ENCODE measurements around the gene RAB27B.
"Not testable (repeated sequence)": the region's sequence is repeated elsewhere in the genome, so short reads cannot be mapped to it uniquely, and the experiment has no call there.

Gene RAB27B

DNA sequence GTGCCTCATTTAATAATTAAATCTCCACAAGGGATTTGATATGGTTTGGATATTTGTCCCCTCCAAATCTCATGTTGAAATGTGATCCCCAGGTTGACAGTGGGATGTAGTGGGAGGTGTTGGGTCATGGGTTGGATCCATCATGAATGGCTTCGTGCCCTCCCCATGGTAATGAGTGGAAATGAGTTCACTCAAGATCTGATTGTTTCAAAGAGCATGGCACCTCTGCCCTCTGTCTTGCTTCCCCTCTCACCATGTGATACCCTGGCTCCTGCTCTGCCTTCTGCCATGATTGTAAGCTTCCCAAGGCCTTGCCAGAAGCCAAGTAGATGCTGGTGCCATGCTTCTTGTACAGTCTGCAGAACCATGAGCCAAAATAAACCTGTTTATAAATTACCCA lies 15.0 kb upstream of the RAB27B start:
- Histone ChIP-seq H3K18ac (ENCODE audit: low read length) (no peak overlapping the region), H2BK15ac (ENCODE audit: low read length) (no peak overlapping the region), H2AK5ac (ENCODE audit: low read depth, low read length) (no peak overlapping the region), H3K4ac (ENCODE audit: low read length) (no peak overlapping the region), H3K14ac (ENCODE audit: low read length) (no peak overlapping the region), H3K23ac (ENCODE audit: low read depth, low read length, poor library complexity) (no peak overlapping the region), H3K27me3 (ENCODE audit: control insufficient read depth in 3 of 3, insufficient read depth in 3 of 3, low read depth in 1 of 3, low read length in 3 of 3) (no peaks in the 10 kb centered on the region), H2AFZ (ENCODE audit: low read length) (no peak overlapping the region), H2BK5ac (ENCODE audit: low read length) (no peak overlapping the region), H3K27ac (replicated peaks; ENCODE audit: low read length) (no peak overlapping the region), H3K4me2 (ENCODE audit: insufficient read depth, low read length, poor library complexity, severe bottlenecking) (no peak overlapping the region), H4K8ac (ENCODE audit: low read depth, low read length) (no peak overlapping the region), H3K4me3 (ENCODE audit: low read length in 2 of 2) (no peak overlapping the region), H3K79me1 (ENCODE audit: low read depth, low read length) (no peaks in the 10 kb centered on the region), H4K91ac (ENCODE audit: low read depth, low read length, poor library complexity) (no peak overlapping the region), H3K9ac (ENCODE audit: low read depth, low read length, poor library complexity) (no peak overlapping the region), H3K9me3 (replicated peaks in 1 of 2; ENCODE audit: control insufficient read depth in 2 of 2, insufficient read depth in 1 of 2, low read depth in 1 of 2, low read length in 2 of 2) (no peaks in the 10 kb centered on the region), H3K4me1 (ENCODE audit: control insufficient read depth in 2 of 2, insufficient read depth in 1 of 2, low read depth in 1 of 2, low read length in 2 of 2) (no peaks in the 10 kb centered on the region), H2BK12ac (ENCODE audit: low read length) (no peak overlapping the region), H3K36me3 (replicated peaks in 1 of 2; ENCODE audit: control insufficient read depth in 2 of 2, insufficient read depth in 2 of 2, low read length in 2 of 2) (no peaks in the 10 kb centered on the region), H2BK120ac (ENCODE audit: low read depth, low read length) (no peak overlapping the region)
- DNase-seq (ENCODE audit: low spot score): no peak
- WGBS, 2 donors (ENCODE audit: extremely low coverage in 2 of 2, insufficient read length in 2 of 2, insufficient replicate concordance in 1 of 2): no CpG with 5 or more reads among the region's 1 CpG

DNA sequence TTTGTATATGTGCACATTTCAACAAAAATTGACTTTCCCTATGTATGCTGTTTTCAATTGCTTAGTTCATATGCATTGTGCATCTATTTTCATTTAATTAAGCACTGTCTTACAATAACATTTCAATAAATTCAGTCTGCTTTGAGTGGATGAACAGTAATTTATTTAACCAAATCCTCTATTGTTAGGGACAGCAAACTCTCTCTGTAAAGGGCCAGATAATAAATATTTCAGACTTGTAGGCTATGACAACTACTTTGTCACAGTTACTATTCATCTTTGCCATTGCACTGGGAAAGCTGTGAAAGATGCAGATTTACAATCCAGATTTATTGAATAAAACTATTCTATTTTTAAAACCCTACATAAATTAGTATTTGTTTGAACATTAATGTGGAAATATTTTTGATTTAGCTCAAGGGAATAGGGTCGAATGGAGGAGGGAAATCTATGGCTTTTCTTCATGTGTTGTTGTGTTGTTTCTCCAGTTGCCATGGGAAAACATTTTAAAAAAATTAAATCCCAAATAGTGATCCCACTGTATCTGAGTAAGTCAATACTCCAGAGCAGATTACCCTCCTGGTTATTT lies 14.2 kb upstream of the RAB27B start:
- Histone ChIP-seq H3K14ac (ENCODE audit: low read length) (no peak overlapping the region), H3K9ac (ENCODE audit: low read depth, low read length, poor library complexity) (no peak overlapping the region), H3K9me3 (replicated peaks in 1 of 2; ENCODE audit: control insufficient read depth in 2 of 2, insufficient read depth in 1 of 2, low read depth in 1 of 2, low read length in 2 of 2) (no peaks in the 10 kb centered on the region), H2BK5ac (ENCODE audit: low read length) (no peak overlapping the region), H3K4me3 (ENCODE audit: low read length in 2 of 2) (no peak overlapping the region), H4K91ac (ENCODE audit: low read depth, low read length, poor library complexity) (no peak overlapping the region), H3K23ac (ENCODE audit: low read depth, low read length, poor library complexity) (no peak overlapping the region), H3K36me3 (replicated peaks in 1 of 2; ENCODE audit: control insufficient read depth in 2 of 2, insufficient read depth in 2 of 2, low read length in 2 of 2) (no peaks in the 10 kb centered on the region), H3K4me1 (ENCODE audit: control insufficient read depth in 2 of 2, insufficient read depth in 1 of 2, low read depth in 1 of 2, low read length in 2 of 2) (no peaks in the 10 kb centered on the region), H3K18ac (ENCODE audit: low read length) (no peak overlapping the region), H2AK5ac (ENCODE audit: low read depth, low read length) (no peak overlapping the region), H2BK12ac (ENCODE audit: low read length) (no peak overlapping the region), H2AFZ (ENCODE audit: low read length) (no peak overlapping the region), H2BK15ac (ENCODE audit: low read length) (no peak overlapping the region), H3K4ac (ENCODE audit: low read length) (no peak overlapping the region), H3K27ac (replicated peaks; ENCODE audit: low read length) (no peak overlapping the region), H2BK120ac (ENCODE audit: low read depth, low read length) (no peak overlapping the region), H3K27me3 (ENCODE audit: control insufficient read depth in 3 of 3, insufficient read depth in 3 of 3, low read depth in 1 of 3, low read length in 3 of 3) (no peaks in the 10 kb centered on the region), H3K4me2 (ENCODE audit: insufficient read depth, low read length, poor library complexity, severe bottlenecking) (no peak overlapping the region), H3K79me1 (ENCODE audit: low read depth, low read length) (no peaks in the 10 kb centered on the region), H4K8ac (ENCODE audit: low read depth, low read length) (no peak overlapping the region)
- WGBS, 2 donors (ENCODE audit: extremely low coverage in 2 of 2, insufficient read length in 2 of 2, insufficient replicate concordance in 1 of 2): no CpG with 5 or more reads among the region's 1 CpG
- no peak for DNase-seq (ENCODE audit: low spot score)

DNA sequence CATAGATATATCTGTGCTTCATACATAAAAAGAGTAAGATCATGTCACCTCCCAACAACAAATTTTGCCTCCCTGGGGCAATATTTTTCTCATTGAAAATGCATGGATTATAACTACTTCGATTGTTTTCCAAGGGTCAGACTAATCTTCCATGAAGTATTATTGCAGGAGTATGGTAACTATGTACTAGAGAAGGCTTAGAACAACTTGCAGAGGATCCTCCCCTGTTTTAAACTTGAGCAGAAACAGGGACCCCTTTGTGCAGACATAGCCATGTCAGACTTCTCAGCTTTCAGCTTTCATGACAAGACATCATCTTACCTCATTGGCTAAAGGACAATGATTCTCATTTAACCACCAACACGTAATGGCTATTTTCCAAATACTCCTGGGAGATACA lies 13.2 kb upstream of the RAB27B start:
- no peak overlapping the region for H3K14ac ChIP-seq (ENCODE audit: low read length)
- no CpG with 5 or more reads among the region's 2 CpGs for WGBS, 2 donors (ENCODE audit: extremely low coverage in 2 of 2, insufficient read length in 2 of 2, insufficient replicate concordance in 1 of 2)
- H2BK12ac ChIP-seq (ENCODE audit: low read length): no peak overlapping the region
- H3K18ac ChIP-seq (ENCODE audit: low read length): no peak overlapping the region
- no peaks in the 10 kb centered on the region for H3K79me1 ChIP-seq (ENCODE audit: low read depth, low read length)
- H2AK5ac ChIP-seq (ENCODE audit: low read depth, low read length): no peak overlapping the region
- H3K27me3 ChIP-seq (ENCODE audit: control insufficient read depth in 3 of 3, insufficient read depth in 3 of 3, low read depth in 1 of 3, low read length in 3 of 3): no peaks in the 10 kb centered on the region
- H3K4me2 ChIP-seq (ENCODE audit: insufficient read depth, low read length, poor library complexity, severe bottlenecking): no peak overlapping the region
- H3K23ac ChIP-seq (ENCODE audit: low read depth, low read length, poor library complexity): no peak overlapping the region
- no peaks in the 10 kb centered on the region for H3K36me3 ChIP-seq (replicated peaks in 1 of 2; ENCODE audit: control insufficient read depth in 2 of 2, insufficient read depth in 2 of 2, low read length in 2 of 2)
- H3K4me1 ChIP-seq (ENCODE audit: control insufficient read depth in 2 of 2, insufficient read depth in 1 of 2, low read depth in 1 of 2, low read length in 2 of 2): no peaks in the 10 kb centered on the region
- DNase-seq (ENCODE audit: low spot score): no peak
- no peak overlapping the region for H2BK5ac ChIP-seq (ENCODE audit: low read length)
- H2AFZ ChIP-seq (ENCODE audit: low read length): no peak overlapping the region
- no peak overlapping the region for H3K27ac ChIP-seq (replicated peaks; ENCODE audit: low read length)
- H3K4me3 ChIP-seq (ENCODE audit: low read length in 2 of 2): no peak overlapping the region
- no peaks in the 10 kb centered on the region for H3K9me3 ChIP-seq (replicated peaks in 1 of 2; ENCODE audit: control insufficient read depth in 2 of 2, insufficient read depth in 1 of 2, low read depth in 1 of 2, low read length in 2 of 2)
- no peak overlapping the region for H2BK120ac ChIP-seq (ENCODE audit: low read depth, low read length)
- H4K8ac ChIP-seq (ENCODE audit: low read depth, low read length): no peak overlapping the region
- H3K4ac ChIP-seq (ENCODE audit: low read length): no peak overlapping the region
- H3K9ac ChIP-seq (ENCODE audit: low read depth, low read length, poor library complexity): no peak overlapping the region
- H2BK15ac ChIP-seq (ENCODE audit: low read length): no peak overlapping the region
- H4K91ac ChIP-seq (ENCODE audit: low read depth, low read length, poor library complexity): no peak overlapping the region

DNA sequence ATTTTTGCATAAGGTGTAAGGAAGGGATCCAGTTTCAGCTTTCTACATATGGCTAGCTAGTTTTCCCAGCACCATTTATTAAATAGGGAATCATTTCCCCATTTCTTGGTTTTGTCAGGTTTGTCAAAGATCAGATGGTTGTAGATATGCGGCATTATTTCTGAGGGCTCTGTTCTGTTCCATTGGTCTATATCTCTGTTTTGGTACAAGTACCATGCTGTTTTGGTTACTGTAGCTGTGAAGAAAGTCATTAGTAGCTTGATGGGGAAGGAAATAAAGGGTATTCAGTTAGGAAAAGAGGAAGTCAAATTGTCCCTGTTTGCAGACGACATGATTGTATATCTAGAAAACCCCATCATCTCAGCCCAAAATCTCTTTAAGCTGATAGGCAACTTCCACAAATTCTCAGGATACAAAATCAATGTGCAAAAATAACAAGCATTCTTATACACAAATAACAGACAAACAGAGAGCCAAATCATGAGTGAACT lies 7.4 kb upstream of the RAB27B start:
- not testable (repeated sequence) for DNase-seq (ENCODE audit: low spot score); H3K4me3 ChIP-seq (ENCODE audit: low read length in 2 of 2); H3K4me2 ChIP-seq (ENCODE audit: insufficient read depth, low read length, poor library complexity, severe bottlenecking); H3K18ac ChIP-seq (ENCODE audit: low read length); H2AFZ ChIP-seq (ENCODE audit: low read length); H3K9ac ChIP-seq (ENCODE audit: low read depth, low read length, poor library complexity); H3K23ac ChIP-seq (ENCODE audit: low read depth, low read length, poor library complexity); H2AK5ac ChIP-seq (ENCODE audit: low read depth, low read length); H3K4me1 ChIP-seq (ENCODE audit: control insufficient read depth in 2 of 2, insufficient read depth in 1 of 2, low read depth in 1 of 2, low read length in 2 of 2); H2BK5ac ChIP-seq (ENCODE audit: low read length); H4K91ac ChIP-seq (ENCODE audit: low read depth, low read length, poor library complexity); H2BK15ac ChIP-seq (ENCODE audit: low read length); H3K79me1 ChIP-seq (ENCODE audit: low read depth, low read length); H3K27ac ChIP-seq (replicated peaks; ENCODE audit: low read length); H3K9me3 ChIP-seq (replicated peaks in 1 of 2; ENCODE audit: control insufficient read depth in 2 of 2, insufficient read depth in 1 of 2, low read depth in 1 of 2, low read length in 2 of 2); H3K14ac ChIP-seq (ENCODE audit: low read length); H3K4ac ChIP-seq (ENCODE audit: low read length); H3K27me3 ChIP-seq (ENCODE audit: control insufficient read depth in 3 of 3, insufficient read depth in 3 of 3, low read depth in 1 of 3, low read length in 3 of 3); H2BK120ac ChIP-seq (ENCODE audit: low read depth, low read length); H4K8ac ChIP-seq (ENCODE audit: low read depth, low read length); H2BK12ac ChIP-seq (ENCODE audit: low read length); H3K36me3 ChIP-seq (replicated peaks in 1 of 2; ENCODE audit: control insufficient read depth in 2 of 2, insufficient read depth in 2 of 2, low read length in 2 of 2)
- no CpG with 5 or more reads among the region's 2 CpGs for WGBS, 2 donors (ENCODE audit: extremely low coverage in 2 of 2, insufficient read length in 2 of 2, insufficient replicate concordance in 1 of 2)
